T-cell (primary cell): ENCODE data around the gene KRTAP10-7. TPM values are rescaled to one million over a fixed set of nuclear protein-coding genes. Genes with fewer than 3 reads are reported as not detected.
A peak's percentile ranks its signal among the peaks of the same experiment; 100 is the strongest.
"Not testable (repeated sequence)": the region's sequence is repeated elsewhere in the genome, so short reads cannot be mapped to it uniquely, and the experiment has no call there.

Experiments used
- ATAC-seq, 4 experiments: fragments of 200-7000 bp in 3 of 4; fragments of 150-1000 bp in 1 of 4; cut with Tn5 transposase; replicated peaks in 1 of 4; 1 replicate in 3 of 4; 2 replicates in 1 of 4; pipeline ENCODE4 v1.10.0; 2021; ENCODE audit warnings: moderate library complexity in 3 of 4, mild to moderate bottlenecking in 2 of 4, moderate number of reproducible peaks in 1 of 4
- CTCF ChIA-PET, 2 donors: fragments of 300-600 bp; sonication (Branson Sonifier 250); formaldehyde crosslinking; loops; one replicate each; lab custom pipeline; 2022; ENCODE audit warnings: antibody characterized with exemption in 2 of 2; lab: Charles Lee
- POLR2A ChIA-PET, 2 donors: fragments of 300-600 bp; sonication (Branson Sonifier 250); formaldehyde crosslinking; loops; one replicate each; lab custom pipeline; 2022; ENCODE audit warnings: antibody characterized with exemption in 2 of 2; lab: Charles Lee
- DNase-seq, 35 experiments: peaks; one replicate each; pipeline versions ENCODE4 v3.0.0 to v3.0.0-alpha.2; 2013 to 2023
- H3K27ac ChIP-seq: one replicate; pipeline ENCODE4 v1.5.1; 2013; ENCODE audit warnings: low read length
- H3K27me3 ChIP-seq, 2 experiments: replicated peaks in 1 of 2; 1 replicate in 1 of 2; 2 replicates in 1 of 2; pipeline versions ENCODE4 v1.6.1 to v1.7.0; 2013; ENCODE audit warnings: low read length in 1 of 2, mixed read lengths in 1 of 2; ENCODE audit not compliant: control insufficient read depth in 2 of 2, insufficient read depth in 2 of 2; ENCODE audit errors: extremely low read depth in 1 of 2
- H3K36me3 ChIP-seq, 2 donors: 1 replicate in 1 of 2; 2 replicates in 1 of 2; pipeline versions ENCODE4 v1.6.1 to v1.7.0; 2013; ENCODE audit warnings: low read length in 1 of 2; ENCODE audit not compliant: control insufficient read depth in 2 of 2, insufficient read depth in 1 of 2; ENCODE audit errors: extremely low read depth in 1 of 2
- H3K4me1 ChIP-seq, 2 experiments: 1 replicate in 1 of 2; 2 replicates in 1 of 2; pipeline versions ENCODE4 v1.6.1 to v1.7.0; 2013; ENCODE audit warnings: low read length in 2 of 2, mixed read lengths in 1 of 2; ENCODE audit not compliant: insufficient read depth in 2 of 2, control insufficient read depth in 1 of 2; ENCODE audit errors: extremely low read depth in 1 of 2
- H3K4me3 ChIP-seq, 2 donors: 1 replicate in 1 of 2; 2 replicates in 1 of 2; pipeline versions ENCODE4 v1.5.1 to v1.7.0; 2013; ENCODE audit warnings: mild to moderate bottlenecking in 2 of 2, low read length in 1 of 2, moderate library complexity in 1 of 2; ENCODE audit not compliant: control insufficient read depth in 1 of 2; ENCODE audit errors: extremely low read depth in 1 of 2
- H3K9me3 ChIP-seq: 2 replicates; pipeline ENCODE4 v1.7.0; 2013
- H3K27ac Mint-ChIP-seq, 2 donors: one replicate each; pipeline ENCODE4 v1.8.0; 2020 to 2021; ENCODE audit warnings: mild to moderate bottlenecking in 2 of 2, mixed read lengths in 2 of 2
- H3K27me3 Mint-ChIP-seq, 2 donors: one replicate each; pipeline ENCODE4 v1.8.0; 2021 to 2022; ENCODE audit warnings: mixed read lengths in 2 of 2
- H3K36me3 Mint-ChIP-seq: one replicate; pipeline ENCODE4 v1.8.0; 2021; ENCODE audit warnings: mixed read lengths
- H3K4me1 Mint-ChIP-seq, 3 donors: one replicate each; pipeline ENCODE4 v1.8.0; 2020 to 2022; ENCODE audit warnings: mixed read lengths in 3 of 3, mild to moderate bottlenecking in 1 of 3
- H3K4me3 Mint-ChIP-seq, 3 donors: one replicate each; pipeline ENCODE4 v1.8.0; 2020 to 2022; ENCODE audit warnings: mild to moderate bottlenecking in 3 of 3, mixed read lengths in 3 of 3, moderate library complexity in 3 of 3
- H3K9me3 Mint-ChIP-seq, 3 donors: one replicate each; pipeline ENCODE4 v1.8.0; 2020 to 2022; ENCODE audit warnings: mixed read lengths in 3 of 3
- WGBS: methylation state at CpG from one replicate; pipeline ENCODE4 v1.1.5; 2013; ENCODE audit warnings: missing lambda C conversion rate; ENCODE audit not compliant: insufficient coverage; 5-methylcytosine and 5-hydroxymethylcytosine counted together
- total RNA-seq, 35 experiments: library from RNA in 6 of 35; stranded (reverse) in 6 of 35; fragments of 120-200 nt in 1 of 35; gene quantifications; one replicate each; pipeline versions ENCODE4 v1.2.1 to v1.2.4 and lab custom pipeline; 2013 to 2026

The KRTAP10-7 gene
- total RNA-seq, 5 donors from 2014 or later (not counting 1 experiment from before 2014, with no cell fraction given): not detected

GRCh38 chr21:44603911-44604310 lies 3.5 kb downstream of the KRTAP10-7 start:
- Mint-ChIP-seq H3K9me3 (peaks cover 2 to 8% (median 3%) of the 10 kb centered on the region in 3 donors), H3K27ac (no peak overlapping the region), H3K4me1 (peaks cover 0 to 5% (median 0%) of the 10 kb centered on the region in 3 donors), H3K27me3 (peaks cover 6 to 21% of the 10 kb centered on the region in 2 donors), H3K36me3 (peaks cover 3% of the 10 kb centered on the region), H3K4me3 (no peak overlapping the region)
- H3K9me3 ChIP-seq: no peaks in the 10 kb centered on the region
- peaks cover 0 to 28% of the 10 kb centered on the region in 2 experiments for H3K27me3 ChIP-seq
- H3K27ac ChIP-seq: no peak overlapping the region
- peak overlapping the region in 1 of 2 donors; percentile 23 for H3K4me3 ChIP-seq
- WGBS: 91% methylated on average over 2 of the region's 8 CpGs
- POLR2A ChIA-PET: no interaction called here
- H3K4me1 ChIP-seq: no peaks in the 10 kb centered on the region
- DNase-seq (no peak), ATAC-seq (no peak)
- H3K36me3 ChIP-seq: no peaks in the 10 kb centered on the region
- CTCF ChIA-PET: no interaction called here

DNA sequence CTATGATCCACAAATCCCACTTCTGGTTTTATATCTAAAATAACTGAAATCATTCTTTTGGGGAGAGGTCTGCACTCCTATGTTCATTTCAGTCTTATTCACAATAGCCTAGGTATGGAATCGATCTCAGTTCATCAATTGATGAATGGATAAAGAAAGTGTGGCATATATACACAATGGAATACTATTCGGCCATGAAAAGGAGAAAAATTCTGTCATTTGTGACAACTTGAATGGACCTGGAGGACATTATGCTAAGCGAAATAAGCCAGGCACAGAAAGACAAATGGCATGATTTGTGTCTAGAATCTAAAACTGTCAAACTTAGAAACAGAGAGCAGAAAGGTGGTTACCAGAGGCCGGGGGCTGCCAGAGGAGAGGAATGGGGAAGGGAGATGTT lies 6.1 kb downstream of the KRTAP10-7 start:
- CTCF ChIA-PET: no interaction called here
- Histone ChIP-seq H3K9me3 (no peaks in the 10 kb centered on the region), H3K27me3 (peaks cover 0 to 24% of the 10 kb centered on the region in 2 experiments), H3K27ac (no peak overlapping the region), H3K4me3 (no peak overlapping the region), H3K4me1 (no peaks in the 10 kb centered on the region), H3K36me3 (no peaks in the 10 kb centered on the region)
- DNase-seq: no peak
- peaks cover 12 to 30% (median 16%) of the 10 kb centered on the region in 3 donors for H3K9me3 Mint-ChIP-seq
- no peak overlapping the region for H3K4me3 Mint-ChIP-seq
- POLR2A ChIA-PET: no interaction called here
- peaks cover 0 to 5% (median 0%) of the 10 kb centered on the region in 3 donors for H3K4me1 Mint-ChIP-seq
- WGBS: 75% methylated on average over 2 of the region's 4 CpGs
- H3K36me3 Mint-ChIP-seq: peaks cover 6% of the 10 kb centered on the region
- H3K27ac Mint-ChIP-seq: no peak overlapping the region
- ATAC-seq: no peak
- peaks cover 6 to 18% of the 10 kb centered on the region in 2 donors for H3K27me3 Mint-ChIP-seq

DNA sequence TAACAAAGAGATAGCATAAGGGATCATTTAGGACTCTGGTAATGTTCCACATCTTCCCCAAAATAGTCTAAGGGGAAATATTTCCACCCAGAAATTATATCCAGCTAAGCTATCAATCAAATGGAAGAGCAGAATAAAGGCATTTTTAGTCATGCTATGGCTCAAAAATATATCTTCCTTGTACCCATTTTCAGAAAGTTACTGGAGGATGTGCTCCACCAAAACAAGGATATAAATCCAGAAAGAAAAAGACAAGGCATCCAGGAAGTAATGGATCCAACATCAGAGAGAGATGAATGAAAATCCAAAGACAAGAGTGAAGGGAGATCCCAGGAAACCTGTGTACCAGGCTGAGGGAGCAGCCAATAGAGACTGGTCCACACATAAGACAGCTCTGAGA lies 8.8 kb downstream of the KRTAP10-7 start:
- DNase-seq: no peak
- no peak overlapping the region for H3K4me3 ChIP-seq
- no peak overlapping the region for H3K4me3 Mint-ChIP-seq
- peaks cover 12 to 32% (median 16%) of the 10 kb centered on the region in 3 donors for H3K9me3 Mint-ChIP-seq
- H3K4me1 ChIP-seq: no peaks in the 10 kb centered on the region
- ChIA-PET CTCF (no interaction called here), POLR2A (interaction anchor here in 1 of 2 donors (0.6 kb wide), 1 partner anchor 172 kb away, joined by 4 read pairs; no protein-coding TSS in a partner anchor)
- H3K27me3 Mint-ChIP-seq: peaks cover 6 to 12% of the 10 kb centered on the region in 2 donors
- H3K27ac Mint-ChIP-seq: no peak overlapping the region
- H3K9me3 ChIP-seq: no peaks in the 10 kb centered on the region
- H3K36me3 Mint-ChIP-seq: peaks cover 6% of the 10 kb centered on the region
- peaks cover 0 to 1% of the 10 kb centered on the region in 2 experiments for H3K27me3 ChIP-seq
- H3K36me3 ChIP-seq: no peaks in the 10 kb centered on the region
- H3K4me1 Mint-ChIP-seq: peaks cover 0 to 3% (median under 1%) of the 10 kb centered on the region in 3 donors
- ATAC-seq: no peak
- H3K27ac ChIP-seq: no peak overlapping the region

DNA sequence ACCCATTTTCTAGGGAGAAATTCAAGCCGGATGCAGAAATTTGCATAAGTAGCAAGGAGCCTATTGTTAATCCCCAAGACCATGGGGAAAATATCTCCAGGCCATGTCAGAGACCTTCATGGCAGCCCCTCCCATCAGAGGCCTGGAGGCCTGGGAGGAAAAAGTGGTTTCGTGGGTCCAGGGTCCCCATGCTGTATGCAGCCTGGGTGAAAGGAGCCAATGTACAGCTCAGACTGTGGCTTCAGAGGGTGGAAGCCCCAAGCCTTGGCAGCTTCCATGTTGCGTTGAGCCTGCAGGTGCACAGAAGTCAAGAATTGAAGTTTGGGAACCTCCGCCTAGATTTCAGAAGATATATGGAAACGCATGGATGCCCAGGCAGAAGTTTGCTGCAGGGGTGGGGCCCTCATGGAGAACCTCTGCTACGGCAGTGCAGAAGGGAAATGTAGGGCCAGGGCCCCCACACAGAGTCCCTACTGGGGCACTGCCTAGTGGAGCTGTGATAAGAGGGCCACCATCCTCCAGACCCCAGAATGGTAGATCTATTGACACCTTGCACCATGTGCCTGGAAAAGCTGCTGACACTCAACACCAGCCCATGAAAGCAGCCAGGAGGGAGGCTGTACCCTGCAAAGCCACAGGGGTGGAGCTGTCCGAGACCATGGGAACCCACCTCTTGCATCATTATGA lies 9.9 kb downstream of the KRTAP10-7 start:
- H3K36me3 ChIP-seq, H3K27ac ChIP-seq, POLR2A ChIA-PET, H3K27me3 Mint-ChIP-seq, CTCF ChIA-PET, H3K27ac Mint-ChIP-seq, ATAC-seq, H3K4me1 ChIP-seq, H3K4me1 Mint-ChIP-seq, H3K4me3 ChIP-seq, H3K9me3 ChIP-seq, DNase-seq, H3K36me3 Mint-ChIP-seq, H3K27me3 ChIP-seq, H3K4me3 Mint-ChIP-seq: not testable (repeated sequence)
- 91% methylated on average over 5 of the region's 7 CpGs for WGBS
- H3K9me3 Mint-ChIP-seq: peaks cover 12 to 32% (median 16%) of the 10 kb centered on the region in 3 donors

GRCh38 chr21:44611551-44611950 lies 11.2 kb downstream of the KRTAP10-7 start:
- H3K27ac ChIP-seq: no peak overlapping the region
- 94% methylated on average over 2 of the region's 4 CpGs for WGBS
- POLR2A ChIA-PET: no interaction called here
- H3K27me3 ChIP-seq: peaks cover 0 to 9% of the 10 kb centered on the region in 2 experiments
- H3K4me3 ChIP-seq: no peak overlapping the region
- no peaks in the 10 kb centered on the region for H3K36me3 ChIP-seq
- peaks cover 4% of the 10 kb centered on the region in 2 donors for H3K27me3 Mint-ChIP-seq
- H3K4me1 Mint-ChIP-seq: peaks cover 11 to 18% (median 16%) of the 10 kb centered on the region in 3 donors
- H3K36me3 Mint-ChIP-seq: peaks cover 5% of the 10 kb centered on the region
- H3K27ac Mint-ChIP-seq: no peak overlapping the region
- H3K9me3 ChIP-seq: no peaks in the 10 kb centered on the region
- no peak overlapping the region for H3K4me3 Mint-ChIP-seq
- DNase-seq: no peak
- CTCF ChIA-PET: no interaction called here
- ATAC-seq: no peak
- peaks cover 0 to 10% of the 10 kb centered on the region in 2 experiments for H3K4me1 ChIP-seq
- H3K9me3 Mint-ChIP-seq: peaks cover 12 to 28% (median 16%) of the 10 kb centered on the region in 3 donors

DNA sequence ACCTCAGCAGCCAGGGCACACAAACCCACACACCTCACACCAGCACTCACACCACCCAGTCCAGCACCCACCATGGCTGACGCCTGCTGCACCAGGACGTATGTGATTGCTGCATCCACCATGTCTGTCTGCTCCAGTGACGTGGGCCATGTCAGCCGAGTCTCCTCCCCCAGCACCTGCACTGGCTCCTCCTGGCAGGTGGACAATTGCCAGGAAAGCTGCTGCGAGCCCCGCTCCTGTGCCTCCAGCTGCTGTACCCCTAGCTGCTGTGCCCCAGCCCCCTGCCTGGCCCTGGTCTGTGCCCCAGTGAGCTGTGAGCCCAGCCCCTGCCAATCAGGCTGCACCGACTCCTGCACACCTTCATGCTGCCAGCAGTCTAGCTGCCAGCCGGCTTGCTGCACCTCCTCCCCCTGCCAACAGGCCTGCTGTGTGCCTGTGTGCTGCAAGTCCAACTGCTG lies 11.7 kb downstream of the KRTAP10-7 start, which contains the start of gene KRTAP10-8:
KRTAP10-8 (plus strand) TSS at position 51 of the 458 bp plus-strand sequence; CDS start at position 73, 22 bp downstream.
- ChIA-PET POLR2A (no interaction called here), CTCF (no interaction called here)
- no peak for ATAC-seq
- peaks cover 15 to 23% (median 21%) of the 10 kb centered on the region in 3 donors for H3K4me1 Mint-ChIP-seq
- Histone ChIP-seq H3K4me1 (peaks cover 0 to 15% of the 10 kb centered on the region in 2 experiments), H3K9me3 (no peaks in the 10 kb centered on the region), H3K27me3 (peaks cover 0 to 9% of the 10 kb centered on the region in 2 experiments), H3K36me3 (no peaks in the 10 kb centered on the region), H3K27ac (no peak within 1 kb of the TSS), H3K4me3 (no peak within 1 kb of the TSS)
- peaks cover 4% of the 10 kb centered on the region for H3K36me3 Mint-ChIP-seq
- peaks cover 12 to 27% (median 16%) of the 10 kb centered on the region in 3 donors for H3K9me3 Mint-ChIP-seq
- WGBS: 95% methylated on average over 6 of the region's 8 CpGs
- no peak for DNase-seq
- H3K4me3 Mint-ChIP-seq: no peak within 1 kb of the TSS
- peaks cover 2 to 3% of the 10 kb centered on the region in 2 donors for H3K27me3 Mint-ChIP-seq
- no peak within 1 kb of the TSS for H3K27ac Mint-ChIP-seq
